ENCODE data around the gene GLRA3. TPM values are rescaled to one million over a fixed set of nuclear protein-coding genes. Genes with fewer than 3 reads are reported as not detected.

Gene GLRA3
- total and polyA plus RNA-seq, 11 donors = 0.02 TPM; not detected in 10

GRCh38 chr4:174713821-174714220 is 115.2 kb downstream of the GLRA3 start:
- Histone ChIP-seq H3K9me3 (no peaks in the 10 kb centered on the region), H3K4me3 (no peak overlapping the region), H3K27me3 (peaks cover 0 to 4% (median 0%) of the 10 kb centered on the region in 9 donors), H3K4me1 (peaks cover 0 to 6% (median 0%) of the 10 kb centered on the region in 12 donors), H3K36me3 (no peaks in the 10 kb centered on the region), H3K27ac (no peak overlapping the region)
- no peak for TF ChIP-seq POLR2A (IDR thresholded peaks at IDR 0.05)
- WGBS, 4 donors = 42 to 47% (median 43%) methylated on average over 2 of the region's 2 CpGs
- DNase-seq (no peak), ATAC-seq (no peak)
- intact Hi-C loops (cut with DNase I) = loop anchor here in 5 of 10 donors (2.0 to 5.0 kb wide), 3 partner anchors 347 to 352 kb away; no protein-coding TSS in a partner anchor

- no peak overlapping the region for H3K4me3 ChIP-seq
- no peaks in the 10 kb centered on the region for H3K9me3 ChIP-seq
- peaks cover 0 to 6% (median 0%) of the 10 kb centered on the region in 12 donors for H3K4me1 ChIP-seq
- no peaks in the 10 kb centered on the region for H3K36me3 ChIP-seq
- WGBS, 4 donors = 50 to 67% (median 57%) methylated on average over 2 of the region's 2 CpGs
- no peak for DNase-seq
- no peak for TF ChIP-seq POLR2A (IDR thresholded peaks at IDR 0.05)
- TF ChIP-seq, protein P1, sequence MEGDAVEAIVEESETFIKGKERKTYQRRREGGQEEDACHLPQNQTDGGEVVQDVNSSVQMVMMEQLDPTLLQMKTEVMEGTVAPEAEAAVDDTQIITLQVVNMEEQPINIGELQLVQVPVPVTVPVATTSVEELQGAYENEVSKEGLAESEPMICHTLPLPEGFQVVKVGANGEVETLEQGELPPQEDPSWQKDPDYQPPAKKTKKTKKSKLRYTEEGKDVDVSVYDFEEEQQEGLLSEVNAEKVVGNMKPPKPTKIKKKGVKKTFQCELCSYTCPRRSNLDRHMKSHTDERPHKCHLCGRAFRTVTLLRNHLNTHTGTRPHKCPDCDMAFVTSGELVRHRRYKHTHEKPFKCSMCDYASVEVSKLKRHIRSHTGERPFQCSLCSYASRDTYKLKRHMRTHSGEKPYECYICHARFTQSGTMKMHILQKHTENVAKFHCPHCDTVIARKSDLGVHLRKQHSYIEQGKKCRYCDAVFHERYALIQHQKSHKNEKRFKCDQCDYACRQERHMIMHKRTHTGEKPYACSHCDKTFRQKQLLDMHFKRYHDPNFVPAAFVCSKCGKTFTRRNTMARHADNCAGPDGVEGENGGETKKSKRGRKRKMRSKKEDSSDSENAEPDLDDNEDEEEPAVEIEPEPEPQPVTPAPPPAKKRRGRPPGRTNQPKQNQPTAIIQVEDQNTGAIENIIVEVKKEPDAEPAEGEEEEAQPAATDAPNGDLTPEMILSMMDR (IDR thresholded peaks at IDR 0.05) = no peak
- H3K27me3 ChIP-seq = peaks cover 0 to 4% (median 0%) of the 10 kb centered on the region in 9 donors
- ATAC-seq = no peak
- no peak overlapping the region for H3K27ac ChIP-seq
- intact Hi-C loops (cut with DNase I) = loop anchor here in 4 of 10 donors (5.0 kb wide), 2 partner anchors 346 to 351 kb away; no protein-coding TSS in a partner anchor
Measured at GRCh38 chr4:174713181-174713580, 115.9 kb downstream of the GLRA3 start.

DNA sequence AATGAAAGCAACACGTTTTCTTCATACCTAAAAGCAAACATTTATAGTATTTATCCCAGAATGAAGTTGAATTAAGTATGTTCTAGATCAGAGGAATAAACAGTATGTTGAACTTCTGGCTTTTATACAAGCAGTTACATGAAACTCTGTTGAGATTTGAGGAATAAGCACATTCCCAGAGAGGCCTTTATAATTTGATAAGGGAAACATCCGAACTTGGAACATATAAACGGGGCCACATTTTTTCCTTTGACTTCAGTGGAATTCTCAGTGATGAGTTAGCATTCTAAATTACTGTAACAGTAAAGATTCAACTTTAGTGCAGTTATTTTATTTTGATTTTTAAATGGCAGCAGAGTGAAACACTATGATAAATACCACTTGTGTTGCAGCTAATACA is 119.5 kb downstream of the GLRA3 start:
- DNase-seq = no peak
- H3K36me3 ChIP-seq = no peaks in the 10 kb centered on the region
- H3K4me3 ChIP-seq = no peak overlapping the region
- H3K9me3 ChIP-seq = no peaks in the 10 kb centered on the region
- H3K4me1 ChIP-seq = peaks cover 0 to 4% (median 0%) of the 10 kb centered on the region in 12 donors
- ATAC-seq = no peak
- peaks cover 0 to 4% (median 0%) of the 10 kb centered on the region in 9 donors for H3K27me3 ChIP-seq
- H3K27ac ChIP-seq = peak overlapping the region in 1 of 12 donors; percentile 32
- 41 to 47% (median 42%) methylated on average over 3 of the region's 3 CpGs for WGBS, 4 donors
- no peak for TF ChIP-seq POLR2A (IDR thresholded peaks at IDR 0.05)
- TF ChIP-seq, protein P1 (IDR thresholded peaks at IDR 0.05) = no peak
- intact Hi-C loops (cut with DNase I) = no loop called here

DNA sequence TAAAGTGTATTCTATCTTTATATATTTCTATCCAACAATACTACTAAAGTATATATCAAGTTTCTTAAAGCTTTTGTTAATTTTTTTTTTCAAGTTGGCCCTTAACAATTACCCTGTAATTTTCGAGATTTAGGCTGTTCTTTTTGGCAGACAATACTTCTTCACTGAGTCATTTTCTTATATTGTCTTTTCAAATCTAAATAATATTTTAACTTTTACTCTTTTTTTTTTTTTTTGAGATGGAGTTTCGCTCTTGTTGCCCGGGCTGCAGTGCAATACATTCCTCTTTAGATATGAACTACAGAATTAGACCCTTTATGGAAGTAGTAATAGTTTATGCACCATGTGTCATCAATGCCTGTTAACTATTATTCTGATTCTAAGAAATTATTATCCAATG is 120.7 kb downstream of the GLRA3 start:
- 47 to 58% (median 54%) methylated on average over 3 of the region's 3 CpGs for WGBS, 4 donors
- DNase-seq (no peak), ATAC-seq (no peak)
- Histone ChIP-seq H3K36me3 (no peaks in the 10 kb centered on the region), H3K4me3 (no peak overlapping the region), H3K27me3 (no peaks in the 10 kb centered on the region), H3K4me1 (peaks cover 0 to 4% (median 0%) of the 10 kb centered on the region in 12 donors), H3K9me3 (no peaks in the 10 kb centered on the region), H3K27ac (peak overlapping the region in 1 of 12 donors; percentile 6)
- intact Hi-C loops (cut with DNase I) = no loop called here
- TF ChIP-seq, protein P1 (IDR thresholded peaks at IDR 0.05) = no peak
- no peak for TF ChIP-seq POLR2A (IDR thresholded peaks at IDR 0.05)

- intact Hi-C loops (cut with DNase I) = no loop called here
- no peaks in the 10 kb centered on the region for H3K9me3 ChIP-seq
- WGBS, 4 donors = 57 to 78% (median 73%) methylated on average over 2 of the region's 2 CpGs
- no peaks in the 10 kb centered on the region for H3K36me3 ChIP-seq
- DNase-seq (no peak), ATAC-seq (peak in 1 of 4 donors; percentile 29)
- H3K4me3 ChIP-seq = no peak overlapping the region
- no peaks in the 10 kb centered on the region for H3K27me3 ChIP-seq
- peak overlapping the region in 1 of 12 donors; percentile 6 for H3K27ac ChIP-seq
- H3K4me1 ChIP-seq = peaks cover 0 to 4% (median 0%) of the 10 kb centered on the region in 12 donors
- no peak for TF ChIP-seq POLR2A (IDR thresholded peaks at IDR 0.05)
- TF ChIP-seq, protein P1 (IDR thresholded peaks at IDR 0.05) = no peak
Measured at GRCh38 chr4:174707902-174708301, 121.1 kb downstream of the GLRA3 start.
